Transverse colon (tissue), 4 donors: ENCODE measurements around the gene BMPER. TPM values are rescaled to one million over a fixed set of nuclear protein-coding genes. Genes with fewer than 3 reads are reported as not detected.

Experiments
- DNase-seq: peaks from one replicate; pipeline ENCODE4 v3.0.0-alpha.2; 2019
- H3K27ac ChIP-seq, 4 donors: fragments of 200-600 bp; sonication (generic); 2 replicates each; pipeline ENCODE4 v1.5.1; 2016 to 2018; ENCODE audit warnings: inconsistent platforms in 4 of 4
- H3K27me3 ChIP-seq: fragments of 200-600 bp; sonication (generic); 2 replicates; pipeline ENCODE4 v1.5.1; 2017; ENCODE audit warnings: inconsistent platforms
- H3K36me3 ChIP-seq, 4 donors: fragments of 200-600 bp; sonication (generic); 2 replicates each; pipeline ENCODE4 v1.5.1; 2017 to 2019; ENCODE audit warnings: inconsistent platforms in 4 of 4
- H3K4me1 ChIP-seq, 4 donors: fragments of 200-600 bp; sonication (generic); 2 replicates each; pipeline ENCODE4 v1.5.1; 2017 to 2020; ENCODE audit warnings: inconsistent platforms in 4 of 4
- H3K4me3 ChIP-seq, 4 donors: fragments of 200-600 bp; sonication (generic); 1 replicate in 1 of 4; 2 replicates in 3 of 4; pipeline versions ENCODE4 v1.5.1 to v1.6.1; 2017 to 2019; ENCODE audit warnings: inconsistent platforms in 4 of 4
- H3K9me3 ChIP-seq, 2 donors: fragments of 200-600 bp; sonication (generic); 2 replicates each; pipeline ENCODE4 v1.5.1; 2017 to 2019; ENCODE audit warnings: inconsistent platforms in 2 of 2
- CTCF ChIP-seq, 5 experiments: fragments of 200-600 bp in 3 of 5; fragments of 450-650 bp in 2 of 5; sonication (generic) in 3 of 5; IDR thresholded peaks; 1 replicate in 2 of 5; 2 replicates in 3 of 5; pipeline ENCODE4 v1.5.1; 2016 to 2017; ENCODE audit warnings: antibody characterized with exemption in 5 of 5, inconsistent platforms in 3 of 5, mild to moderate bottlenecking in 2 of 5, moderate library complexity in 1 of 5
- EP300 ChIP-seq: sonication (generic); formaldehyde crosslinking; IDR thresholded peaks from one replicate; pipeline ENCODE4 v1.6.1; 2017; ENCODE audit warnings: antibody characterized with exemption, low read depth
- POLR2A ChIP-seq: fragments of 450-650 bp; IDR thresholded peaks from one replicate; pipeline ENCODE4 v1.6.1; 2016; ENCODE audit warnings: antibody characterized with exemption, mild to moderate bottlenecking, moderate library complexity
- POLR2AphosphoS5 ChIP-seq, 3 donors: sonication (generic); formaldehyde crosslinking; IDR thresholded peaks; one replicate each; pipeline ENCODE4 v1.6.1; 2016; ENCODE audit warnings: antibody characterized with exemption in 3 of 3
- WGBS, 2 donors: methylation state at CpG; one replicate each; pipeline ENCODE4 v1.1.5; 2018; ENCODE audit warnings: low coverage in 1 of 2; 5-methylcytosine and 5-hydroxymethylcytosine counted together
- in situ Hi-C, 4 donors: fragments of 200-750 bp; cut with MboI; loops; one replicate each; pipeline versions ENCODE4 v1.15.0 to v1.15.1; 2017; ENCODE audit warnings: low sequenced_read_pairs in 3 of 4, low pct_ligation_motif_present in 1 of 4, low pct_unique_long_range_greater_than_20kb in 1 of 4
- intact Hi-C: fragments of 100-400 bp; cut with DNase I; formaldehyde crosslinking; loops from one replicate; pipeline ENCODE4 v1.15.1; 2023; ENCODE audit warnings: low total_unique reads
- total RNA-seq, 4 donors: library from RNA; depleted of rRNA; stranded (reverse); fragments of >200 nt; gene quantifications; one replicate each; pipeline ENCODE4 v1.1.0, GENCODE V29; 2016

BMPER gene
- total RNA-seq, 4 donors from 2014 or later, result 1.00 to 2.5 (median 1.8) TPM

GRCh38 chr7:33959676-33960075, 54.3 kb downstream of the BMPER start:
- intact Hi-C loops, result no loop called here
- 91 to 93% methylated on average over 1 of the region's 1 CpG for WGBS, 2 donors
- in situ Hi-C loops, result no loop called here

GRCh38 chr7:33961948-33962347, 56.6 kb downstream of the BMPER start:
- in situ Hi-C loops, result no loop called here
- 79 to 86% methylated on average over 1 of the region's 1 CpG for WGBS, 2 donors
- intact Hi-C loops, result no loop called here

More at GRCh38 chr7:33959676-33960075, 54.3 kb downstream of the BMPER start:
- TF ChIP-seq EP300 (no peak), POLR2A (no peak), CTCF (IDR thresholded peaks at IDR 0.05) (no peak), POLR2AphosphoS5 (IDR thresholded peaks at IDR 0.05) (no peak)
- Histone ChIP-seq H3K27me3 (no peaks in the 10 kb centered on the region), H3K4me3 (no peak overlapping the region), H3K36me3 (no peaks in the 10 kb centered on the region), H3K27ac (no peak overlapping the region), H3K9me3 (no peaks in the 10 kb centered on the region), H3K4me1 (no peaks in the 10 kb centered on the region)
- DNase-seq, result no peak

GRCh38 chr7:33964417-33965182, 59.3 kb downstream of the BMPER start:
- 69 to 75% methylated on average over 8 to 9 of the region's 9 CpGs for WGBS, 2 donors
- H3K36me3 ChIP-seq, result no peaks in the 10 kb centered on the region
- no peaks in the 10 kb centered on the region for H3K9me3 ChIP-seq
- in situ Hi-C loops (no loop called here), intact Hi-C loops (no loop called here)
- H3K4me1 ChIP-seq, result no peaks in the 10 kb centered on the region
- no peak overlapping the region for H3K27ac ChIP-seq
- no peak for DNase-seq
- TF ChIP-seq POLR2AphosphoS5 (IDR thresholded peaks at IDR 0.05) (no peak), CTCF (IDR thresholded peaks at IDR 0.05) (no peak), POLR2A (no peak), EP300 (no peak)
- H3K27me3 ChIP-seq, result no peaks in the 10 kb centered on the region
- no peak overlapping the region for H3K4me3 ChIP-seq

More at GRCh38 chr7:33961948-33962347, 56.6 kb downstream of the BMPER start:
- H3K9me3 ChIP-seq, result no peaks in the 10 kb centered on the region
- no peaks in the 10 kb centered on the region for H3K36me3 ChIP-seq
- no peak overlapping the region for H3K27ac ChIP-seq
- TF ChIP-seq CTCF (IDR thresholded peaks at IDR 0.05) (no peak), POLR2AphosphoS5 (IDR thresholded peaks at IDR 0.05) (no peak), POLR2A (no peak), EP300 (no peak)
- H3K4me3 ChIP-seq, result no peak overlapping the region
- no peaks in the 10 kb centered on the region for H3K4me1 ChIP-seq
- DNase-seq, result no peak
- no peaks in the 10 kb centered on the region for H3K27me3 ChIP-seq

GRCh38 chr7:33965183-33965744, 59.9 kb downstream of the BMPER start:
- H3K27me3 ChIP-seq, result no peaks in the 10 kb centered on the region
- 72 to 78% methylated on average over 2 of the region's 2 CpGs for WGBS, 2 donors
- H3K4me1 ChIP-seq, result no peaks in the 10 kb centered on the region
- TF ChIP-seq POLR2A (no peak), EP300 (no peak), POLR2AphosphoS5 (IDR thresholded peaks at IDR 0.05) (no peak), CTCF (IDR thresholded peaks at IDR 0.05) (no peak)
- DNase-seq, result no peak
- no peaks in the 10 kb centered on the region for H3K36me3 ChIP-seq
- intact Hi-C loops (no loop called here), in situ Hi-C loops (no loop called here)
- no peak overlapping the region for H3K27ac ChIP-seq
- H3K4me3 ChIP-seq, result no peak overlapping the region
- H3K9me3 ChIP-seq, result no peaks in the 10 kb centered on the region
